CD14-positive monocyte (primary cell): ENCODE measurements around the gene ST3GAL3. TPM values are rescaled to one million over a fixed set of nuclear protein-coding genes. Genes with fewer than 3 reads are reported as not detected.
A peak's percentile ranks its signal among the peaks of the same experiment; 100 is the strongest.

Source experiments
- DNase-seq, 3 donors: peaks; one replicate each; pipeline ENCODE4 v3.0.0-alpha.2; 2011 to 2022
- H2AFZ ChIP-seq: 2 replicates; pipeline ENCODE4 v1.6.0; 2012; ENCODE audit warnings: mild to moderate bottlenecking, low read depth, low read length, inconsistent platforms; ENCODE audit not compliant: insufficient read depth, poor library complexity, severe bottlenecking
- H3K27ac ChIP-seq, 2 donors: 1 replicate in 1 of 2; 2 replicates in 1 of 2; pipeline ENCODE4 v1.5.1; 2012 to 2013; ENCODE audit warnings: low read length in 2 of 2, control low read depth in 1 of 2, inconsistent platforms in 1 of 2, low read depth in 1 of 2, mild to moderate bottlenecking in 1 of 2
- H3K27me3 ChIP-seq, 2 donors: one replicate each; pipeline versions ENCODE4 v1.6.0 to v1.6.1; 2011 to 2013; ENCODE audit warnings: low read length in 2 of 2; ENCODE audit not compliant: control insufficient read depth in 2 of 2, insufficient read depth in 2 of 2
- H3K36me3 ChIP-seq, 2 donors: replicated peaks in 1 of 2; 1 replicate in 1 of 2; 2 replicates in 1 of 2; pipeline versions ENCODE4 v1.5.1 to v1.6.1; 2012 to 2013; ENCODE audit warnings: low read length in 2 of 2, control low read depth in 1 of 2, inconsistent platforms in 1 of 2, mild to moderate bottlenecking in 1 of 2; ENCODE audit not compliant: insufficient read depth in 2 of 2, control insufficient read depth in 1 of 2
- H3K4me1 ChIP-seq, 2 donors: 1 replicate in 1 of 2; 2 replicates in 1 of 2; pipeline versions ENCODE4 v1.5.1 to v1.6.1; 2012 to 2013; ENCODE audit warnings: low read length in 2 of 2, control low read depth in 1 of 2, inconsistent platforms in 1 of 2, mild to moderate bottlenecking in 1 of 2, moderate library complexity in 1 of 2; ENCODE audit not compliant: insufficient read depth in 2 of 2, control insufficient read depth in 1 of 2
- H3K4me2 ChIP-seq: replicated peaks from 2 replicates; pipeline ENCODE3; 2012; ENCODE audit warnings: low read length, moderate library complexity, mild to moderate bottlenecking; ENCODE audit not compliant: poor library complexity, severe bottlenecking; ENCODE audit errors: extremely low read depth
- H3K4me3 ChIP-seq, 3 experiments: fragments of 200-600 bp in 1 of 3; sonication (generic) in 1 of 3; replicated peaks in 1 of 3; 1 replicate in 2 of 3; 2 replicates in 1 of 3; pipeline ENCODE4 v1.5.1; 2011 to 2013; ENCODE audit warnings: low read length in 3 of 3, mild to moderate bottlenecking in 3 of 3, control low read depth in 2 of 3, low read depth in 2 of 3, inconsistent platforms in 1 of 3, moderate library complexity in 1 of 3
- H3K79me2 ChIP-seq: 2 replicates; pipeline ENCODE4 v1.6.0; 2012; ENCODE audit warnings: mild to moderate bottlenecking, control low read depth, inconsistent platforms, low read length, moderate library complexity; ENCODE audit not compliant: insufficient read depth
- H3K9ac ChIP-seq: 2 replicates; pipeline ENCODE4 v1.6.0; 2017; ENCODE audit warnings: low read length, mild to moderate bottlenecking; ENCODE audit not compliant: insufficient read depth, poor library complexity, severe bottlenecking
- H3K9me3 ChIP-seq, 2 donors: replicated peaks in 1 of 2; 1 replicate in 1 of 2; 2 replicates in 1 of 2; pipeline versions ENCODE4 v1.5.1 to v1.6.1; 2012 to 2013; ENCODE audit warnings: low read length in 2 of 2, control low read depth in 1 of 2; ENCODE audit not compliant: control insufficient read depth in 1 of 2, insufficient read depth in 1 of 2
- H4K20me1 ChIP-seq: 2 replicates; pipeline ENCODE4 v1.6.0; 2012; ENCODE audit warnings: mild to moderate bottlenecking, low read length, control low read depth, moderate library complexity; ENCODE audit not compliant: insufficient read depth
- H3K27ac Mint-ChIP-seq, 7 donors: one replicate each; pipeline ENCODE4 v1.8.0; 2020; ENCODE audit warnings: mild to moderate bottlenecking in 7 of 7, mixed read lengths in 7 of 7, moderate library complexity in 6 of 7, inconsistent platforms in 2 of 7
- H3K27me3 Mint-ChIP-seq, 3 donors: one replicate each; pipeline ENCODE4 v1.8.0; 2021 to 2022; ENCODE audit warnings: low read depth in 3 of 3, mild to moderate bottlenecking in 3 of 3, mixed read lengths in 3 of 3, moderate library complexity in 3 of 3, inconsistent platforms in 1 of 3
- H3K36me3 Mint-ChIP-seq, 2 donors: one replicate each; pipeline ENCODE4 v1.8.0; 2020; ENCODE audit warnings: mixed read lengths in 2 of 2, inconsistent platforms in 1 of 2, mild to moderate bottlenecking in 1 of 2
- H3K4me1 Mint-ChIP-seq: one replicate; pipeline ENCODE4 v1.8.0; 2020; ENCODE audit warnings: mild to moderate bottlenecking, mixed read lengths
- H3K4me3 Mint-ChIP-seq, 2 donors: one replicate each; pipeline ENCODE4 v1.8.0; 2020; ENCODE audit warnings: mild to moderate bottlenecking in 2 of 2, mixed read lengths in 2 of 2, moderate library complexity in 1 of 2
- H3K9me3 Mint-ChIP-seq, 7 donors: one replicate each; pipeline ENCODE4 v1.8.0; 2020 to 2022; ENCODE audit warnings: mixed read lengths in 7 of 7, mild to moderate bottlenecking in 6 of 7, moderate library complexity in 6 of 7, inconsistent platforms in 2 of 7
- WGBS: methylation state at CpG from one replicate; pipeline ENCODE4 v1.1.5; 2013; ENCODE audit warnings: missing lambda C conversion rate; ENCODE audit not compliant: insufficient coverage; 5-methylcytosine and 5-hydroxymethylcytosine counted together
- intact Hi-C, 2 donors: fragments of 100-400 bp; cut with micrococcal nuclease; formaldehyde crosslinking; loops; one replicate each; pipeline versions ENCODE4 v1.15.0 to v1.15.1; 2023
- polyA plus RNA-seq, 3 donors: library from polyadenylated mRNA; depleted of rRNA in 1 of 3; unstranded in 2 of 3; stranded (reverse) in 1 of 3; fragments of 300-500 nt in 2 of 3; fragments of >200 nt in 1 of 3; fragmentation: Illumina TruSeq in 2 of 3; gene quantifications; 1 replicate in 2 of 3; 2 replicates in 1 of 3; pipeline ENCODE4 v1.2.3, GENCODE V29; 2012 to 2021
- TF ChIP-seq, protein P1 (sequence below): fragments of 200-600 bp; IDR thresholded peaks from one replicate; pipeline ENCODE4 v1.8.0; 2022; ENCODE audit warnings: antibody characterized with exemption, mild to moderate bottlenecking

The ST3GAL3 gene
- polyA plus RNA-seq, 3 donors: 1.6 to 4.5 (median 2.1) TPM

DNA sequence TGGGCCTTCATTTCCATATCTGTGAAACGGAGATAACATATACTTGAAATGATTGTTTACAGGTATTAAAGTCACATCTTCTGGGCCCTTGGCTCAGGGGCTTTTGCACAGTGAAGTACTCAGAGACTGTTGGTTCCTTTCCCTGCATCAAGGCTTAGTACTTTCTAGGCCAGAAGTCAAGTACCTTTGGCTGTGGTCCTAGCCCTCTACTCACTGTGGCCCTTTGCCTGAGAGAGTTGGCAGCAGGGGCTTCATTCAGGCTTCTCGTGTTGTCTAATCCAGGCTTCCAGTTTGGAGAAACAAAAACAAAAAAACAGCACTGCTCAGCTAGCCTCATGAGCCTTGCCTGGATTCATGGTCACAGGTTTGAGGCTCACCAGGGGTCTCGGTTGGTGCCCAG, 254.4 kb downstream of the ST3GAL3 start:
- peaks cover 0 to 2% (median 0%) of the 10 kb centered on the region in 7 donors for H3K9me3 Mint-ChIP-seq
- Histone ChIP-seq H3K79me2 (no peaks in the 10 kb centered on the region), H3K27me3 (no peaks in the 10 kb centered on the region), H3K36me3 (peaks cover 53 to 87% of the 10 kb centered on the region in 2 donors), H2AFZ (no peak overlapping the region), H4K20me1 (no peaks in the 10 kb centered on the region), H3K9me3 (no peaks in the 10 kb centered on the region), H3K9ac (no peak overlapping the region), H3K27ac (no peak overlapping the region), H3K4me3 (no peak overlapping the region), H3K4me2 (no peak overlapping the region), H3K4me1 (peaks cover 20 to 22% of the 10 kb centered on the region in 2 donors)
- intact Hi-C loops: no loop called here
- H3K27ac Mint-ChIP-seq: peak overlapping the region in 1 of 7 donors; percentile 16
- 94% methylated on average over 2 of the region's 3 CpGs for WGBS
- peaks cover 42 to 53% of the 10 kb centered on the region in 2 donors for H3K36me3 Mint-ChIP-seq
- H3K27me3 Mint-ChIP-seq: no peaks in the 10 kb centered on the region
- no peak overlapping the region for H3K4me3 Mint-ChIP-seq
- H3K4me1 Mint-ChIP-seq: no peaks in the 10 kb centered on the region
- TF ChIP-seq, protein P1, sequence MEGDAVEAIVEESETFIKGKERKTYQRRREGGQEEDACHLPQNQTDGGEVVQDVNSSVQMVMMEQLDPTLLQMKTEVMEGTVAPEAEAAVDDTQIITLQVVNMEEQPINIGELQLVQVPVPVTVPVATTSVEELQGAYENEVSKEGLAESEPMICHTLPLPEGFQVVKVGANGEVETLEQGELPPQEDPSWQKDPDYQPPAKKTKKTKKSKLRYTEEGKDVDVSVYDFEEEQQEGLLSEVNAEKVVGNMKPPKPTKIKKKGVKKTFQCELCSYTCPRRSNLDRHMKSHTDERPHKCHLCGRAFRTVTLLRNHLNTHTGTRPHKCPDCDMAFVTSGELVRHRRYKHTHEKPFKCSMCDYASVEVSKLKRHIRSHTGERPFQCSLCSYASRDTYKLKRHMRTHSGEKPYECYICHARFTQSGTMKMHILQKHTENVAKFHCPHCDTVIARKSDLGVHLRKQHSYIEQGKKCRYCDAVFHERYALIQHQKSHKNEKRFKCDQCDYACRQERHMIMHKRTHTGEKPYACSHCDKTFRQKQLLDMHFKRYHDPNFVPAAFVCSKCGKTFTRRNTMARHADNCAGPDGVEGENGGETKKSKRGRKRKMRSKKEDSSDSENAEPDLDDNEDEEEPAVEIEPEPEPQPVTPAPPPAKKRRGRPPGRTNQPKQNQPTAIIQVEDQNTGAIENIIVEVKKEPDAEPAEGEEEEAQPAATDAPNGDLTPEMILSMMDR: no peak
- no peak for DNase-seq

DNA sequence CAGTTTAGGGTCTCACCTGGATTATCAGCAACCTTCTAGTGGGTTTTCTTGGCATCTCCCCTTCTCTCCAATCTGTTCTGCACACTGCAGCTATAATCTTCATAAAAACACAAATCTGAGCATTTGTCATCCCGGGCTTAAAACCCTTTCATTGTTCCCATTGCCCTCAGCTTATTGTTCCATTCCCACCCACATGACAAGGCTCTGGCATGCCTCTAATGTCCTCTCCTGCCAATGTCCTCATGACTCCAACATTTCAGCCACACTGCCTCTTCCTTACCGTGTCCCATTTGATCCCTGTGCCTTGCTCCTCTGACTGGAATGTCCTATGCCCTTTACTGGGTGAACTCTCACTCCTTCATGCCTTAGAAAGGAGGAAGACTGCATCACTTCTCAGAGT, 255.0 kb downstream of the ST3GAL3 start:
- H3K4me3 ChIP-seq: no peak overlapping the region
- H3K9ac ChIP-seq: no peak overlapping the region
- no peak overlapping the region for H2AFZ ChIP-seq
- Mint-ChIP-seq H3K9me3 (peaks cover 0 to 2% (median 0%) of the 10 kb centered on the region in 7 donors), H3K4me3 (no peak overlapping the region), H3K27ac (no peak overlapping the region), H3K27me3 (no peaks in the 10 kb centered on the region), H3K36me3 (peaks cover 42 to 52% of the 10 kb centered on the region in 2 donors), H3K4me1 (no peaks in the 10 kb centered on the region)
- H3K9me3 ChIP-seq: no peaks in the 10 kb centered on the region
- H3K4me1 ChIP-seq: peaks cover 20 to 22% of the 10 kb centered on the region in 2 donors
- DNase-seq: no peak
- no peaks in the 10 kb centered on the region for H4K20me1 ChIP-seq
- TF ChIP-seq, protein P1: no peak
- intact Hi-C loops: no loop called here
- no peaks in the 10 kb centered on the region for H3K27me3 ChIP-seq
- no peak overlapping the region for H3K27ac ChIP-seq
- no peaks in the 10 kb centered on the region for H3K79me2 ChIP-seq
- 90% methylated on average over 2 of the region's 2 CpGs for WGBS
- no peak overlapping the region for H3K4me2 ChIP-seq
- H3K36me3 ChIP-seq: peaks cover 48 to 86% of the 10 kb centered on the region in 2 donors
